ENCODE measurements around the gene C3orf80.

The C3orf80 gene

DNA sequence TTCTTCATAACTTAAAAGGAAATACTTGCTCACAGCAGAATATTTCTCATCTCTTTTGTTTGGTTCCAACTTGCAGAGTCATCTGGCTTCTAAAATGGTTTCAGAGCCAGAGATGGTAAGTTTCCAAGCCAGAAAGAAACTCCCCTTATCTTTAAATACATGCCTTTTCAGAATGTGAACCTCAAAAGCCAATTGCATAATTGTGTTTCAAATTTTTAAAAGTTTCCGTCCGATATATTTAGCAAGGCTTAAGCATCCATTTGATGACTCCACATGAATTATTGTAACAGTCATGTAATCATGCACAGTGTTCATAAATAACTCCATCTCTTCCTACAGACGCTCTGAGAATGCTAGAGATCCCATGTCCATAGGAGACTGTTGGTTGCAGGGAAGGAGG, 40.6 kb upstream of the C3orf80 start:
- no peak for ATAC-seq
- TF ChIP-seq, protein P1, sequence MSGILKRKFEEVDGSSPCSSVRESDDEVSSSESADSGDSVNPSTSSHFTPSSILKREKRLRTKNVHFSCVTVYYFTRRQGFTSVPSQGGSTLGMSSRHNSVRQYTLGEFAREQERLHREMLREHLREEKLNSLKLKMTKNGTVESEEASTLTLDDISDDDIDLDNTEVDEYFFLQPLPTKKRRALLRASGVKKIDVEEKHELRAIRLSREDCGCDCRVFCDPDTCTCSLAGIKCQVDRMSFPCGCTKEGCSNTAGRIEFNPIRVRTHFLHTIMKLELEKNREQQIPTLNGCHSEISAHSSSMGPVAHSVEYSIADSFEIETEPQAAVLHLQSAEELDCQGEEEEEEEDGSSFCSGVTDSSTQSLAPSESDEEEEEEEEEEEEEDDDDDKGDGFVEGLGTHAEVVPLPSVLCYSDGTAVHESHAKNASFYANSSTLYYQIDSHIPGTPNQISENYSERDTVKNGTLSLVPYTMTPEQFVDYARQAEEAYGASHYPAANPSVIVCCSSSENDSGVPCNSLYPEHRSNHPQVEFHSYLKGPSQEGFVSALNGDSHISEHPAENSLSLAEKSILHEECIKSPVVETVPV (CRISPR knock-in tag; IDR thresholded peaks at IDR 0.05), result no peak
- TF ChIP-seq OSR1 (CRISPR knock-in tag; IDR thresholded peaks at IDR 0.05) (no peak), PPARA (CRISPR knock-in tag; IDR thresholded peaks at IDR 0.05; ENCODE audit: borderline replicate concordance) (no peak), ZFP30 (CRISPR knock-in tag; IDR thresholded peaks at IDR 0.05) (no peak), ZFP3 (CRISPR knock-in tag; IDR thresholded peaks at IDR 0.05) (no peak), ZC3H10 (CRISPR knock-in tag; IDR thresholded peaks at IDR 0.05) (no peak)
- TF ChIP-seq, protein P2, sequence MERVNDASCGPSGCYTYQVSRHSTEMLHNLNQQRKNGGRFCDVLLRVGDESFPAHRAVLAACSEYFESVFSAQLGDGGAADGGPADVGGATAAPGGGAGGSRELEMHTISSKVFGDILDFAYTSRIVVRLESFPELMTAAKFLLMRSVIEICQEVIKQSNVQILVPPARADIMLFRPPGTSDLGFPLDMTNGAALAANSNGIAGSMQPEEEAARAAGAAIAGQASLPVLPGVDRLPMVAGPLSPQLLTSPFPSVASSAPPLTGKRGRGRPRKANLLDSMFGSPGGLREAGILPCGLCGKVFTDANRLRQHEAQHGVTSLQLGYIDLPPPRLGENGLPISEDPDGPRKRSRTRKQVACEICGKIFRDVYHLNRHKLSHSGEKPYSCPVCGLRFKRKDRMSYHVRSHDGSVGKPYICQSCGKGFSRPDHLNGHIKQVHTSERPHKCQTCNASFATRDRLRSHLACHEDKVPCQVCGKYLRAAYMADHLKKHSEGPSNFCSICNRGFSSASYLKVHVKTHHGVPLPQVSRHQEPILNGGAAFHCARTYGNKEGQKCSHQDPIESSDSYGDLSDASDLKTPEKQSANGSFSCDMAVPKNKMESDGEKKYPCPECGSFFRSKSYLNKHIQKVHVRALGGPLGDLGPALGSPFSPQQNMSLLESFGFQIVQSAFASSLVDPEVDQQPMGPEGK (CRISPR knock-in tag; IDR thresholded peaks at IDR 0.05; ENCODE audit: borderline replicate concordance), result no peak

DNA sequence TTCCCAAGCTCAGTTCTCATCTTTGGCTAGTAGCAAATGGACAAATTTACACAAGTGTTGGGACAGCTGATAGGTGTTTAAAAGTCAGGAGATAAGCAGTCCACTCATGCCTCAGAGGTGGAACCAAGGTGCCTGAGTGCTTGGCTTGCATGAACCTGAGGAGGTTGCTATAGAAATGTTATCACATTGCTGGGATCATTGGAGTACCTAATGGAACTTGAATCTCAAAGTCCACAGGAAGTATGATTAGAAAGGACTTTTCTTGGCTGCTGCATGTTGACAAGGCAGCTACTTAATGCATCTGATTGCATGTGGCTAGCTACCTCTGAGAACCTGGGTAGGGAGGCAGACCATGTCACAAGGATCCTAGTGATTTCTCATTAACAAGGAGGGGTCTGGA, 39.5 kb upstream of the C3orf80 start:
- TF ChIP-seq TOX (CRISPR knock-in tag; IDR thresholded peaks at IDR 0.05; ENCODE audit: borderline replicate concordance) (no peak), SNAI2 (CRISPR knock-in tag; IDR thresholded peaks at IDR 0.05) (no peak), CSDC2 (CRISPR knock-in tag; IDR thresholded peaks at IDR 0.05) (no peak), ZFP3 (CRISPR knock-in tag; IDR thresholded peaks at IDR 0.05) (no peak), TCF4 (CRISPR knock-in tag; IDR thresholded peaks at IDR 0.05; ENCODE audit: borderline replicate concordance) (no peak), ESRRG (CRISPR knock-in tag; IDR thresholded peaks at IDR 0.05) (no peak), PPARA (CRISPR knock-in tag; IDR thresholded peaks at IDR 0.05; ENCODE audit: borderline replicate concordance) (no peak), ZNF70 (CRISPR knock-in tag; IDR thresholded peaks at IDR 0.05) (no peak), BACH2 (CRISPR knock-in tag; IDR thresholded peaks at IDR 0.05; ENCODE audit: borderline replicate concordance) (no peak), ARNTL (CRISPR knock-in tag; IDR thresholded peaks at IDR 0.05; ENCODE audit: borderline replicate concordance, low read depth) (no peak)
- TF ChIP-seq, protein P1 (CRISPR knock-in tag; IDR thresholded peaks at IDR 0.05), result no peak
- TF ChIP-seq, protein P3, sequence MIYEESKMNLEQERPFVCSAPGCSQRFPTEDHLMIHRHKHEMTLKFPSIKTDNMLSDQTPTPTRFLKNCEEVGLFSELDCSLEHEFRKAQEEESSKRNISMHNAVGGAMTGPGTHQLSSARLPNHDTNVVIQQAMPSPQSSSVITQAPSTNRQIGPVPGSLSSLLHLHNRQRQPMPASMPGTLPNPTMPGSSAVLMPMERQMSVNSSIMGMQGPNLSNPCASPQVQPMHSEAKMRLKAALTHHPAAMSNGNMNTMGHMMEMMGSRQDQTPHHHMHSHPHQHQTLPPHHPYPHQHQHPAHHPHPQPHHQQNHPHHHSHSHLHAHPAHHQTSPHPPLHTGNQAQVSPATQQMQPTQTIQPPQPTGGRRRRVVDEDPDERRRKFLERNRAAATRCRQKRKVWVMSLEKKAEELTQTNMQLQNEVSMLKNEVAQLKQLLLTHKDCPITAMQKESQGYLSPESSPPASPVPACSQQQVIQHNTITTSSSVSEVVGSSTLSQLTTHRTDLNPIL (CRISPR knock-in tag; IDR thresholded peaks at IDR 0.05; ENCODE audit: low read depth), result no peak
- no peak for ATAC-seq

DNA sequence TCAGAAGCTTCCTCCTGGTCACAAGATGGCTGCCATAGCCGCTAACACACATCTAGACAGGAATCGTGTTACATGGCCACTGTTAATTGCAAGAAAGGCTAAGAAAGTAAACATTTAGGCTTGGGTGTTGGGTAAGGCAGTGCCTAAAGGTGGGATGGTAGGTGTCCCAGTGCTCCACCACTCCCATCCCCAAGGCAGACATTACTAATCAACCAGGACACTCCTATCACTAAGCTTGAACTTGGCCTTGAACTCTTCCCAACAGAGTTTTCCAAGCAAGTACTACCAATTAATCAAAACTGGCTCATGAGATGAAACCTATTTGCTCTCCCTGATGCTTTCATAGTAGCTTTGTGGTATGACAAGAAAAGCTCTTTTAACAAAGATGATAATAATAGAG, 37.9 kb upstream of the C3orf80 start:
- TF ChIP-seq GLIS3 (CRISPR knock-in tag; IDR thresholded peaks at IDR 0.05) (no peak), TOX (CRISPR knock-in tag; IDR thresholded peaks at IDR 0.05; ENCODE audit: borderline replicate concordance) (no peak), ZFP3 (CRISPR knock-in tag; IDR thresholded peaks at IDR 0.05) (no peak), ZNF8 (CRISPR knock-in tag; IDR thresholded peaks at IDR 0.05) (no peak), ESRRG (CRISPR knock-in tag; IDR thresholded peaks at IDR 0.05) (no peak), ARNTL (CRISPR knock-in tag; IDR thresholded peaks at IDR 0.05; ENCODE audit: borderline replicate concordance, low read depth) (no peak), CSDC2 (CRISPR knock-in tag; IDR thresholded peaks at IDR 0.05) (no peak), ZNF565 (CRISPR knock-in tag; conservative IDR thresholded peaks at IDR 0.05; ENCODE audit: low read depth) (no peak), RARB (CRISPR knock-in tag; IDR thresholded peaks at IDR 0.05) (no peak), BACH2 (CRISPR knock-in tag; IDR thresholded peaks at IDR 0.05; ENCODE audit: borderline replicate concordance) (no peak), ZFP30 (CRISPR knock-in tag; IDR thresholded peaks at IDR 0.05) (no peak), PPARA (CRISPR knock-in tag; IDR thresholded peaks at IDR 0.05; ENCODE audit: borderline replicate concordance) (no peak), SNAI2 (CRISPR knock-in tag; IDR thresholded peaks at IDR 0.05) (no peak), ZNF70 (CRISPR knock-in tag; IDR thresholded peaks at IDR 0.05) (no peak)
- TF ChIP-seq, protein P3 (CRISPR knock-in tag; IDR thresholded peaks at IDR 0.05; ENCODE audit: low read depth), result no peak
- TF ChIP-seq, protein P2 (CRISPR knock-in tag; IDR thresholded peaks at IDR 0.05; ENCODE audit: borderline replicate concordance), result no peak
- TF ChIP-seq, protein P4, sequence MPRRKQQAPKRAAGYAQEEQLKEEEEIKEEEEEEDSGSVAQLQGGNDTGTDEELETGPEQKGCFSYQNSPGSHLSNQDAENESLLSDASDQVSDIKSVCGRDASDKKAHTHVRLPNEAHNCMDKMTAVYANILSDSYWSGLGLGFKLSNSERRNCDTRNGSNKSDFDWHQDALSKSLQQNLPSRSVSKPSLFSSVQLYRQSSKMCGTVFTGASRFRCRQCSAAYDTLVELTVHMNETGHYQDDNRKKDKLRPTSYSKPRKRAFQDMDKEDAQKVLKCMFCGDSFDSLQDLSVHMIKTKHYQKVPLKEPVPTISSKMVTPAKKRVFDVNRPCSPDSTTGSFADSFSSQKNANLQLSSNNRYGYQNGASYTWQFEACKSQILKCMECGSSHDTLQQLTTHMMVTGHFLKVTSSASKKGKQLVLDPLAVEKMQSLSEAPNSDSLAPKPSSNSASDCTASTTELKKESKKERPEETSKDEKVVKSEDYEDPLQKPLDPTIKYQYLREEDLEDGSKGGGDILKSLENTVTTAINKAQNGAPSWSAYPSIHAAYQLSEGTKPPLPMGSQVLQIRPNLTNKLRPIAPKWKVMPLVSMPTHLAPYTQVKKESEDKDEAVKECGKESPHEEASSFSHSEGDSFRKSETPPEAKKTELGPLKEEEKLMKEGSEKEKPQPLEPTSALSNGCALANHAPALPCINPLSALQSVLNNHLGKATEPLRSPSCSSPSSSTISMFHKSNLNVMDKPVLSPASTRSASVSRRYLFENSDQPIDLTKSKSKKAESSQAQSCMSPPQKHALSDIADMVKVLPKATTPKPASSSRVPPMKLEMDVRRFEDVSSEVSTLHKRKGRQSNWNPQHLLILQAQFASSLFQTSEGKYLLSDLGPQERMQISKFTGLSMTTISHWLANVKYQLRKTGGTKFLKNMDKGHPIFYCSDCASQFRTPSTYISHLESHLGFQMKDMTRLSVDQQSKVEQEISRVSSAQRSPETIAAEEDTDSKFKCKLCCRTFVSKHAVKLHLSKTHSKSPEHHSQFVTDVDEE (CRISPR knock-in tag; IDR thresholded peaks at IDR 0.05), result no peak
- TF ChIP-seq, protein P5, sequence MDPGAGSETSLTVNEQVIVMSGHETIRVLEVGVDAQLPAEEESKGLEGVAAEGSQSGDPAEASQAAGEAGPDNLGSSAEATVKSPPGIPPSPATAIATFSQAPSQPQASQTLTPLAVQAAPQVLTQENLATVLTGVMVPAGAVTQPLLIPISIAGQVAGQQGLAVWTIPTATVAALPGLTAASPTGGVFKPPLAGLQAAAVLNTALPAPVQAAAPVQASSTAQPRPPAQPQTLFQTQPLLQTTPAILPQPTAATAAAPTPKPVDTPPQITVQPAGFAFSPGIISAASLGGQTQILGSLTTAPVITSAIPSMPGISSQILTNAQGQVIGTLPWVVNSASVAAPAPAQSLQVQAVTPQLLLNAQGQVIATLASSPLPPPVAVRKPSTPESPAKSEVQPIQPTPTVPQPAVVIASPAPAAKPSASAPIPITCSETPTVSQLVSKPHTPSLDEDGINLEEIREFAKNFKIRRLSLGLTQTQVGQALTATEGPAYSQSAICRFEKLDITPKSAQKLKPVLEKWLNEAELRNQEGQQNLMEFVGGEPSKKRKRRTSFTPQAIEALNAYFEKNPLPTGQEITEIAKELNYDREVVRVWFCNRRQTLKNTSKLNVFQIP (CRISPR knock-in tag; IDR thresholded peaks at IDR 0.05; ENCODE audit: borderline replicate concordance, low read depth), result no peak
- ATAC-seq, result no peak

Data from SK-N-SH treated with all-trans-retinoic acid at 6 μM for 48 hours (cell line).